ENCODE measurements around the gene NCCRP1.

Gene NCCRP1, protein sequence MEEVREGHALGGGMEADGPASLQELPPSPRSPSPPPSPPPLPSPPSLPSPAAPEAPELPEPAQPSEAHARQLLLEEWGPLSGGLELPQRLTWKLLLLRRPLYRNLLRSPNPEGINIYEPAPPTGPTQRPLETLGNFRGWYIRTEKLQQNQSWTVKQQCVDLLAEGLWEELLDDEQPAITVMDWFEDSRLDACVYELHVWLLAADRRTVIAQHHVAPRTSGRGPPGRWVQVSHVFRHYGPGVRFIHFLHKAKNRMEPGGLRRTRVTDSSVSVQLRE

DNA sequence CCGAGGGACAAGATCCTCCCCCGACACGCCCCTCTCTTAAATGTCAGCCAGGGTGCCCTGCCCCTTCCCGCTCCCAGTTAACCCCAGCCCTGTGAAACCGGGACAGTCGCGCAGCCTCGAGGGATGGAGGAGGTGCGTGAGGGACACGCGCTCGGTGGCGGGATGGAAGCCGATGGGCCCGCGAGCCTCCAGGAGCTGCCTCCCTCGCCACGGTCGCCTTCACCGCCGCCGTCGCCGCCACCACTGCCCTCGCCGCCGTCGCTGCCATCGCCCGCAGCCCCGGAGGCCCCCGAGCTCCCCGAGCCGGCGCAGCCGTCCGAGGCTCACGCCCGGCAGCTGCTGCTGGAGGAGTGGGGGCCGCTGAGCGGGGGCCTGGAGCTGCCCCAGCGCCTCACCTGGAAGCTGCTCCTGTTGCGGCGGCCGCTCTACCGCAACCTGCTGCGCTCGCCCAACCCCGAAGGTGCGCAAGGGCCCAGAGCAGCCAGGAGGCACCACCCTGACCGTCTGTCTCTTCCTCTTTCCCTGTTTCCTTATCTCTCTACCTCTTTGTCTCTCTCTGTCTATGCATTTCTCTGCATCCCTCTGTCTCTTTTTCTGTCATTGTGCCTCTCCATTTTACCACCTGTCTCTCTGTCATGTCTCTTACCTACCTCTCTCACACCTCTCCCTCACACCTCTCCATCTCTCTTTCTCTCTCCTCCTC lies at the start of gene NCCRP1:
Gene NCCRP1 (plus strand): TSS at position 105 of the 703 bp plus-strand sequence. CDS start 19 bp downstream, at position 124.
- DNase-seq (ENCODE audit: low spot score): no peak

DNA sequence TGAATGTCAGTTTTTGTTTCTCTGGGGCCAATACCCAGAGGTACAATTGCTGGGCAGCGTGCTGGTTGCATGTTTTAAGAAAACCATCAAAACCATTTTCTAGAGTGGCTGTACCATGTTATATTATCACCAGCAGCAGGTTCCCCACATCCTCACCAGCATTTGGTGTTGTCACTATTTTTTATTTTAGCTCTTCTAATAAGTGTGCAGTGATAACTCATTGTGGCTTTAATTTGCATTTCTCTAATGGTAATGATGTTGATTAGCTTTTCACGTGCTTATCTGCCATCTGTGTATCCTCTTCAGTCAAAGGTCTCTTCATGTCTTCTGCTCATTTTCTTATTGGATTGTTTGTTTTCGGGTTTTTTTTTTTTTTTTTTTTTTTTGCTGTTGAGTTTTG lies 49.3 kb upstream of the NCCRP1 start:
- DNase-seq (ENCODE audit: low spot score): no peak

DNA sequence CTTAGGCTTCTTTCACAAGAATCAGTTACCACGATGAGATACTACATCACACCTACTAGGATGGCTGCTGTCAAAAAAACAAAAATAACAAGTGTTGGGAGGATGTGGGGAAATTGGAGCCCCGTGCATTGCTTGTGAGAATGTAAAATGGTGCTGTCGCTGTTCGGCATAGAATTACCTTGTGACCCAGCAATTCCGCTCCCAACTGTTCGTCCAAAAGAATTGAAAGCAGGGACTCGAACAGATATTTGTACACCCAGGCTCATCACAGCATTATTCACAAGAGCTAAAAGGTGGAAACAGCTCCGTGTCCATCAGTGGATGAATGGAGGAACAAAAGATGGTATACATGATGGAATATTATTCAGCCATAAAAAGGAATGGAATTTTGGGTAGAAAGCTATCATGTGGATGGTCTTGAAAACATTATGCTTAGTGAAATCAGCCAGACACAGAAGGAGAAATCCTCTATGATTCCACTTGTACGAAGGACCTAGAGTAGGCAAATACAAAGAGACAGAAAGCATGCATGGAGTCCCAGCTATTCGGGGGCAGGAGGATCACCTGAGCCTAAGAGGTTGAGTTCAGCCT lies 47.7 kb upstream of the NCCRP1 start:
- DNase-seq (ENCODE audit: low spot score): no peak

DNA sequence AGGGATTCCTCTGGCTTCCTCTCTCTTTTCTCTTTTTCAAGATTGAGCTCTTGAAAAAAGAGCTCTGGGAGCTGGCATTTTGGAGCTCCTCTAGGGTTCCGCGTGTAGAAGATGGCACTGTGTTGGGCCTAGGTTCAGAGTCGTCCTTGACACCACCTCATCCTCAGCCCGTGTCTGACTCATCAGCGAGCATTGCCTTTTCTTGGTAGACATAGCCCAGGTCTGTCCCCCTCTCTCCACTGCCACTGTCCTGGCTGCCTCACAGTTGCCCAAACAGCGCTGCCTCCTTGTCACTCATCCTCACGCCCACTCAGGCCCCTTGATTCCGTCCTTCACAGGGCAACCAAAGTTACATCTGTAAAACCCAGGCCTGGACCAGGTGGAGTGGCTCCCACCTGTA lies 46.5 kb upstream of the NCCRP1 start:
- no peak for DNase-seq (ENCODE audit: low spot score)

DNA sequence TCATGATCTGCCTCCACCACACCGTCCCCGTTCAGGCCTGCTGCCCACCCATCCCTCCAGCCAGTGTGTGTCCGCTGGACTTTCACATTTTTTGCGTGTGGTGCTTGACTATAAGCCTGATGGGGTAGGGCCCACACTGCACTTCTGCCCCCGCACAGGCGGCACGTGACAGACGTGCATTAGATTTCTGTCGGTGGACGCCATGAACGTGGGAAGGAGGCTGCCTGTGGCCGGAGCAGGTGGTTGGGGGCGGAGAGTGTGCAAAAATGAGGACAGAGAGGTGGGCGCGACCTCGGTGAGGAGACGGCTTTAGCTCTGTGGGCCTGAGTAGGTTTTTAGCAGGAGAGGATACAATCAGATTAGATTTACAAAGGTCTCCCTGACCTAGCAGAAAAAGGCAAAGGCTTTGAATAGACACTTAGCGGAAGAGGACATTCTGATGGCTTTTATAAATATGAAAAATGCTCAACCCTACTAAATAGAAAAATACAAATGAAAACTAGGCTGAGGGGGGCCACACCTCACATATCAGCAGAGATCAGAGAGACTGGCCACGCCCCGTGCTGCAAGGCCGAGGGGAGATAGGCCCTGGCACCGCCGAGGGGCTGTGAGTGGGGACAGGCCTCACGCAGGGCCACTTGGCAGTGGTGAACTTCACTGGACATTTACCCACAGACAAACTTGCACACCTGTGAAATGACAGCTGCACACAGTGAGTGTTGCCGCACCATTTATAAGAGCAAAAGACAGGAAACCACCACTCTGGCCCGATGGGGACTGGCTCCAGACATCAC lies 45.8 kb upstream of the NCCRP1 start:
- no peak for DNase-seq (ENCODE audit: low spot score)

DNA sequence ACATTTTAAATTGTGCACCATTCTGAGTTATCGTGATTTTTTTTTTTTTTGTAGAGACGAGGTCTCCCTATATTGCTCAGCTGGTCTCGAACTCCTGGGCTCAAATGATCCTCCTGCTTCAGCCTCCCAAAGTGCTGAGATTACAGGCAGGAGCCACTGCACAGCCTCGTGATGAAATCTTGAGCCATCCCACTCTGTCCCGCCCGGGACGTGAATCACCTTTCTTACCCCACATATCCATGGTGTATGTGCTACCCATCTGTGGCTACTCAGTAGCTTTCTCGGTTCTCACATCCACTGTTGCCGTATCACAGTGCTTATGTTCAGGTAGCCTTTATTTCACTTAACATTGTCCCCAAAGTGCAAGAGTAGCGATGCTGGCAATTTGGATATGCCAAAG lies 44.7 kb upstream of the NCCRP1 start:
- no peak for DNase-seq (ENCODE audit: low spot score)

DNA sequence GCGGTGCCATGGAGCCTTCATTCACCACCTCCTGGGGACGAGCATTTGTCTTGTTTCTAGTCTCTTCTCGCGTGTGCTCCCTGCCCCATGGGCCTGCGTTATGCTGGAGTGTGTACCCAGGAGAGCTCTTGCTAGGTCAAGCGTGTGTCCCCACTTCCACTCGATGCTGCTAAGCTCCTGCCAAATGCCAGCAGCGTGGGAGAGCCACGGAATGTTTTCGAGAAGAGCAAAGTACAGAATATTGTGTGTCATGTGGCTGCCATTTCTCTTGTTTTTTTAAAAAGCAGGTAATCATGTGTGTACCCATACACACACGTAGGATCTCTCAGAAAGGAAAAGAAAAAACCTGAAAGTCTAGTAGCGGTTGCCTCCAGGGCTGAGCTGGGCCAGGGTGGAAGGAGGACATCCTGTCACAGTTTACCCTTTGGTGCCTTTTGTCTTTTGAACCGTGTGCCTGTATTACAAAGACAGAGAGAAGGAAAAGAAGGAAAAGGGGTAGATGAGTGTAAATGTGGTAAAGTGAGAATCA lies 42.6 kb upstream of the NCCRP1 start:
- DNase-seq (ENCODE audit: low spot score): no peak

DNA sequence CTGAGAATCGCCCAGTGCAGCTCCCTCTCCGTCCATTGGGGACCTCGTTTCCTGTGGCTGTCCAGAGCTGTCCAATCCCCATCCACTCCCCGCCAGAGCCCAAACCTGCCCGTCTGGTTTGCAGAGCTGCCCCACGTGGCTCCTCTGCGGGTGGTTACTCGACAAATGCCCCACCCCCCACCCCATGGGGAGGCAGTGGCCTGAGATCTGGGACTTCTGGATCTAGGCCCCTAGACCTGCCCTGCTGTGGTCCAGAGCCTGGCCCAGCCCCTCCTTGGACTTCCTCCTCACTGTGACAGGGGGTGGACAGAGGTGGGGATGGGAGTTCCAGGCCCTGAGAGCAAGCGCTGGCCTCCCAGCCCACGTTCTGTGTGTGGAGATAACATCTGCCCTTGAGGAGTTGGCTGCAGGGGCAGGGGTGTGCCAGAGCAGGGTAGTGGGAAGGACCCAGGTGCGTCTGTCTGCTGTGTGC lies 42.1 kb upstream of the NCCRP1 start:
- no peak for DNase-seq (ENCODE audit: low spot score)

DNA sequence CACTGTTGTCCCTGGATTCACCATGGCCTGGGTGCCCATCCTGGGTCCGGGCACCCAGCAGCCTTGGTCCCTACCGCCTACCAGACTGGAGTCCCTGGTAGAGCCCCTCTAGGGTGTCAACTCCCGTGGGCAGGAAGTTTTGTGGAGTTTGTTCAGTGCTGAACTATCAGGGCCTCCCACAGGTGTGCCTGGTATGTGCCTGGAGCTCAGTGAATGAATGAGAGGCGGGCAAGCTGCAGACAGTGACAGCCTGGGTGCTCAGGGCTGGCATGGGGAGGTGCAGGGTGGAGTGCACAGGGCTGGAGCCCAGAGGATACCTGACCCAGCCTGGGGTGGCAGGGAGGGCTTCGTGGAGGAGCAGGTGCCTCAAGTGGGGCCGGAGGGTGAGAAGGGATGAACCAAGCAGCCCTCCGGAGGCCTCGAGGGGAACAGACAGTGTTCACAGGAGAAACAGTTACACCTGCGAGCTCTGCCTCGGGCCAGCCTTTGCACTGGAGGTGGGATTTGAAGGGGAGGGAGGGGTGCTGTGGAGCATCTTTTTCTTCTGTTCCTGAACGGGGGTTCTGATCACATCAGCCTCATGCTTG lies 41.6 kb upstream of the NCCRP1 start:
- DNase-seq (ENCODE audit: low spot score): no peak

DNA sequence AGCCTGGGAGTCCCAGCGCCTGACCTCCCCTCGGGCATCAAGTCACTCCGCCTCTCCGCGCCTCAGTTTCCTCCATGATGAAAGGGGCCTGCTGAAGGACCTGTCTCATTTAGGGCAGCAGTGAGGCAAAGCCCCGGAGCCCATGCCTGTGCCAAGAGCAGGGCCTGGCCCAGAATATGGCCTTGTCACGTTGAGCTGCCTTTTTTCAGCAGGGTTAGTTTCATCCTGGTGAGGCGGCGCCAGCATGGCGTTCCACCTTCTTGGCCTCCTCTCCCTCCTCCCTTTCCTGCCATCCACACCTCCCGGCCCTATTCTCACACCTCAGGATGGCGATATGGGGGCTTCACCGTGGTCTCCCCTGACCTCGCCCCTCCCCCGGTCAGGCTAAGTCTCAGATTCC lies 41.0 kb upstream of the NCCRP1 start:
- no peak for DNase-seq (ENCODE audit: low spot score)

DNA sequence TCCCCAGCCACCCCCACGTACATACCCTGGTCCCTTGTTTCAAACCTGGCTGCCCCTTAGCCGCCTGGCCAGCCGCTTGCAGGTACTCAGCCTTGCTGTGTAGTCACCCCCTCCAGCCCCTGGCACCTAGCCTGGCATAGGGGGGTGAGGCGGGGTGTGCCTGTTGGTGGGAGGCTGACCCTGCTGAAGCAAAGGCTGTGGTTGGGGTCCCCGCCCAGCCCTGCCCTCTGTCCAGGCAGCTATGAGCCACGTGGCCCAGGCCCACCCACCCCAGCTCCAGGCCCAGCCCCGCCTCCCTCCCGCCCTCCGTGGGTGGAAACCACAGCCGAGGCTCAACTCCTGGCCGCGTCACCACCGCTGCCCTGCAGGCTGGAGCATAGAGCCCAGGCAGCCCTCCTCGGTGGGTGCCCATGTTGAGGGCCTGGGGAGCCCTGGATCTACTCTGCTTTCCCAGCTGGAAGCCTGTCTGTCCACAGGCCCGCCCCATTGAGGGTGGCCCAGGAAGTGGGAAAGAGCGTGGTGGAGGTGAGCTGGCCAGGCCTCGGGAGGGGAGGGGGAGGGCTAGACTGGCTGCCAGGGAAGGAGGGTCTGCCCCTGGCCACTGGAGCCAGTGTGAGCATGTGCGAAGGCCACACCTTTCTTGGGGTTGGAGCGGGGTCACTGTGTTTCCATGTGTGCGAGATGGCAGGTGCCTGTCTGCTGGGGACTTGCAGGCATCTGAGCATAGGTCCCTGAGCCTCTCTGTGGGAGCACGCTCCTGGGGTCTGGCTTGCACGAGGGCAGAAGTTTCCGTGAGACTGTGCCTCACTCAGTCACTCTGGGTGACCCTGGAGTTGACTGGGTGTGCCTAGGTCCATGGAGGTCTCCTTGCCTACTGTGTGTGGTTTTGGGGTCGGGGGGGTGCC lies 40.2 kb upstream of the NCCRP1 start:
- DNase-seq (ENCODE audit: low spot score): no peak

DNA sequence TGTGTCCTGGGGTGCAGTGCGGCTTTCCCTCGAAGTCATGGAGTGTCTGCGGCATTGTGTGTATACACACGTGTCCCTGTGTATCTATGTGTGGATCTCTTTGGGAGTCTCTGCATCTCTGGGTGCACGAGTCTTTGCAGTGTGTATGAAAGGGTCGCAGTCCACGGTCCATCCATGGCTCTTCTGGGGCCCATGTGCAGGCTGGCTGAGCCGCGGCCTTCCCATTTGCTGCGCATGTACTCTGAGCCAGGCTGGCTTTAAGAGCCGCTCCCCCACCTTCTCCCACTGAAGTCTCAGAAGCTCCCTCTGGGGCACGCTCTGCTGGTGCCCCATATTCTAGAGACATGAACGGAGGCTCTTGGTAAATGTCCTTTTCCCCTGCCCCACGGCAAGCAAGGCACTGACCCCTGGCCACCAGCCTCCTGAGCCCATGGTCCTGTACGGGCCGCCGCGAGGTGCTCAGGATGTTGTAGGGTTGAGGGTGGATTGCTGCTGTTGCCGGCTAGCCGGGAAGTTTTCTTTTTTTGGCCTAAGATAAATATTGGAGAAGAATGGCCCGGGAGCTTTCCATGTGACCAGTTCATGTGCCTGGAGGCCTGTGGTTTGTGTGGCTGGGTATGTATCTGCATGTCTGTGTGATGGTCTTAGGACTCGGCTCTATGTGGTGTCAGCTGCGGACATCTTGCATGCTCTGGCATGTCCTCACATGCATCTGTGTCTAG lies 39.3 kb upstream of the NCCRP1 start:
- DNase-seq (ENCODE audit: low spot score): no peak

DNA sequence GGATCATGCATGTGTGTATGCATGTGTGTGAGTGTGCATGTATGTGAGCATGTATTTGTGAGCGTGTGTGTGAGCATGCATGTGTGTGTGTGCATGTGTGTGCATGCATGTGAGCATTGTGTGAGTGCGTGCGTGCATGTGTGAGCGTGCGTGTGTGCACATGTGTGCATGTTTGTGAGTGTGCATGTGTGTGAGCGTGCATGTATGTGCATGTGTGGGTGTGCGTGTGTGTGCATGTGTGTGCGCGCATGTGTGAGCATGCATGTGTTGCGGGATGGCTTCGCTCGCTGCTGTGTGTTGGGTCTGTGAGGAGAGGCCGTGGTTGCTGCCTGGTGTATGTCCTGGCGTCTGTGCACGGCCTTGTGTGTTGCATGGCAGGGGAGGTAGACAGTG lies 38.8 kb upstream of the NCCRP1 start:
- DNase-seq (ENCODE audit: low spot score): no peak

DNA sequence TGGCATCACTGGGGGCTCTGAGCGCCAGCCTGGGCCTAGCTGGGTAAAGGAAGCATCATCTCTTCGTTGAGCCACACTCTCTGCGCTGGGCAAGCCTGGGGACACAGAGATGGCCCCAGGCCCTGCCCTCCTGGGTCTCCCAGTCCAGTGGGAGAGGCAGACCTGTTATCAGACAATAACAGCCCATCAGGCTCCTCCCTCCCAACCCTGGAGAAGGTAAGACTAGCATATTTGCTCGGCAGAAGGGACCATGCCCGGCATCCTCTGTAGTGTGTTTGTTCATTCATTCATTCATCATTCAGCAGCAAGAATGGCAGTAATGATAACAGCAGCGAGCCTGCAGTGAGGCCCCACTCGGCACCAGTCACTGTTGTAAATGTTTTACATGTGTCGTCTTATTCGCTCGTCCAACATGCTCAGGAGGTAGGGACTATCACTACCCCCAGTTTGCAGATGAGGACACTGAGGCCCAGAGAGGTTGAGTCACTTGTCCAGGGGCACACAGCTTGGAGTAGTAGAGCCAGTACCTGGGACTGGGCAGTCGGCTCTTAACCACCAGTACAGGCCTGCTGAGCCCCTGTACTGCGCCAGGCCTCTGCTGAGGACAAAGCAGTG lies 38.0 kb upstream of the NCCRP1 start:
- DNase-seq (ENCODE audit: low spot score): no peak

DNA sequence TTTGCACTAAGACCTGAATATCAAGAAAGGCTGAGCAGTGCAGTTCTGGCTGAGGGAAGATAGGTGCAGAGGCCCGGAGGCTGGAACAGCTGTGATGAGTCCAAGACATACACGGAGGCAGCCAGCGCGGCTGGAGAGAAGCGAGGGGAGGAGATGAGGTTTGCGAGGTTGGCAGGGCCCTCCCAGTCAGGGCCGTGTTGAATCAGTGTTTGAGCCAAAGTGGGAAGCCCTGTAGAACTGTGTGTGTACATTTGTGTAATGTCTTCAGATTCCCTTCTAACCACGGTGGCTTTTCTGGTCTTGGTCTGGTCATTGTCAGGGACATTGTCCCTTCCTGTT lies 36.3 kb upstream of the NCCRP1 start:
- no peak for DNase-seq (ENCODE audit: low spot score)

DNA sequence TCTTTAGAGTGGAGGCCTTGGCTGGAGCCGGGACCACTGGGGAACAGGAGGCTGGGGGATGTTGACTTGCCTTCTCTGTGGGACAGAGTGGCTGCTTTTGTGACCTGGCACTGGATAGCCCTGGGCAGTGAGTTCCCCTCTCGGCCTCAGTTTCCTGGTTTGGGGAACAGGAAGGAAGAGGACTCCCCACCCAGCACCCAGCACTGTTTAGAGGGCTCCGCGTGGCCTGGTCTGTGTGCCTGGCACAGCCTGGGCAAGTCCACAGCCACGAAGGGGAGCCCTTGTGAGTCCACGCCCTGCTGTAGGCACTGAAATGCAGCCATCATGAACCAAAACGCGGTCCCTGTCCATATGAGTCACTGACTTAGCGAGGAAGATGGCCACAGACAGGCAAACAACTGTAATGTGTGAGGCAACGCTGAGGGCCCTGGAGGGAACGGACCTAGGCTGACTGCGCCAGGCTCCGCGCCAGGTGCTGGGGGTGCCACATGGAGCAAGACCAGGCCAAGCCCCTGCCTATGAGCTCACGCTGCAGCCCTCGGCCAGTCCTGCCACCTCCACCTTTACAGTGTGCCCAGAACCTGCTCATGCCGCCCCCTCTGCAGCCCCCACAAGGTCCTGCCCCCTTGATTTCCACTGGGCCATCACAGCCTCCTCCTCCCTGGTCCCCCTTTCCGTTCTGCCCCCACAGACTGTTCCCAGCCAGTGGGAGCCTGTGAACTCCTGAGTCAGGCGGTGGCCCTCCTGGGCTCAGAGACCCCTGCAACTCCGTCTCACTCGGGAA lies 35.7 kb upstream of the NCCRP1 start:
- DNase-seq (ENCODE audit: low spot score): no peak

DNA sequence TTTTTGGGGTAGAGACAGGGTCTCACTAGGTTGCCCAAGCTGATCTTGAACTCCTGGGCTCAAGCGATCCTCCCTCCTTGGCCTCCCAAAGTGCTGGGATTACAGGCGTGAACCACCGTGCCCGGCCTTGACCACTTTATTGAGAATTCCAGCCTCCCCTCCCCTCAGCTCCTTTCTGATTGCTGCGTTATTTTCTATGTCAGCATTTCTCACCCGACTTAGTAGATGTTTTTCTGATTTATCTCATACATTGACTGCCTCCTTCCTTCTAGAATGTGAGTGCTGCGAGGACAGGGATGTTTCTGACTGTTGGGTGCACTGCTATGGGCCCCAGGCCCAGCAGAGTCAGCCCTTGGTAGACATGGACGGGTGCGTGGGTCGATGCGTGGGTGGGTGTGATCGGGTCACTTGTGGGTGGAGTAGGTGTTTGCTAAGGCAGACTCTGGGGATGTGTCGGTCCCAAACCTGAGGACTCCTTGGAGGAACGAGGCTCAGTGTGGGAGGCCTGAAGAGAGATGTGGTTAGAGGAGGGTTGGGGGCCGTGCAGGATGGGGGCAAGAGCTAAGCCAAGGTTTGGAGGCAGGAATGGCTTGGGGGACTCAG lies 34.2 kb upstream of the NCCRP1 start:
- DNase-seq (ENCODE audit: low spot score): no peak

DNA sequence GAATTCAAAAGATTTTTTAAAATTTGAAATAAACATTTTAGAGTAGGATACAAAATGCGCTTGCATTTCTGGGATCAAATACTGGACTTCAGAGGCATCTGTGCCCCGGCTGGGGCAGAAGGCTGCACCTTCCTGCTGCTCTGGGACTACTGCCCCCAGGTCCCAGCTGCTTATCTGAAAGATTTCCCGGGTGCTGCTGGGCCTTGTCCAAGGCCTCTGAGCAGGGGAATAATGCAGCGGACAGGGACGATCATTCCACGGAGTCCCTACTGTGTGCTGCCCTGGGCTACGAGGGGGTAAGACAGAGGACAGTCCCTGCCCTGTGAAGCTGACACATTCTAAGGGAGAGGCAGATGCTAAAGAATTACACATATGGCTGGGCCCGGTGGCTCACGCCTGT lies 33.1 kb upstream of the NCCRP1 start:
- DNase-seq (ENCODE audit: low spot score): no peak

DNA sequence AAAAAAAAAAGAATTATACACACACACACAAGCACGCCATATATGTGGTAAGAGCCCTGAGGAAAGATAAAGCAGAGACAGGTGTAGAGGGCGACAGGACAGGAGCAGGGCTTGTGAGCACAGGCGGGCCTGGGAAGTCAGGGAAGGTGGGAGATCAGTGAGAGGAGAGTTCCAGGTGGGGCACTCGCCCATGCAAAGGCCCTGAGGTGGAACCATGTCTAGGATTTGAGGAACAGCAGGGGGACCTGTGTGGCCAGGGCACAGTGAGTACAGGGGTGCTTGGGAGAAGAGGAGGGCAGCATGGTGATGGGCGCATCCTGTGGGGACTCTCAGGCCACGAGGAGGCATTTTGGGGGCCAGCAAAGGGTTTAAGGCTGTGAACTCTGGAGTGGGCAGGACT lies 32.5 kb upstream of the NCCRP1 start:
- no peak for DNase-seq (ENCODE audit: low spot score)

All from germinal center (tissue), 1 donor.